ENCODE measurements around the gene HTT.

HTT gene

GRCh38 chr4:3239998-3240920, 165.8 kb downstream of the HTT start:
- DNase-seq: peak; percentile 12

DNA sequence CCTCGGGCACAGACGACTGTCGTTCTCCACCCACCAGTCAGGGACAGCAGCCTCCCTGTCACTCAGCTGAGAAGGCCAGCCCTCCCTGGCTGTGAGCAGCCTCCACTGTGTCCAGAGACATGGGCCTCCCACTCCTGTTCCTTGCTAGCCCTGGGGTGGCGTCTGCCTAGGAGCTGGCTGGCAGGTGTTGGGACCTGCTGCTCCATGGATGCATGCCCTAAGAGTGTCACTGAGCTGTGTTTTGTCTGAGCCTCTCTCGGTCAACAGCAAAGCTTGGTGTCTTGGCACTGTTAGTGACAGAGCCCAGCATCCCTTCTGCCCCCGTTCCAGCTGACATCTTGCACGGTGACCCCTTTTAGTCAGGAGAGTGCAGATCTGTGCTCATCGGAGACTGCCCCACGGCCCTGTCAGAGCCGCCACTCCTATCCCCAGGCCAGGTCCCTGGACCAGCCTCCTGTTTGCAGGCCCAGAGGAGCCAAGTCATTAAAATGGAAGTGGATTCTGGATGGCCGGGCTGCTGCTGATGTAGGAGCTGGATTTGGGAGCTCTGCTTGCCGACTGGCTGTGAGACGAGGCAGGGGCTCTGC, 166.5 kb downstream of the HTT start:
- DNase-seq: no peak

DNA sequence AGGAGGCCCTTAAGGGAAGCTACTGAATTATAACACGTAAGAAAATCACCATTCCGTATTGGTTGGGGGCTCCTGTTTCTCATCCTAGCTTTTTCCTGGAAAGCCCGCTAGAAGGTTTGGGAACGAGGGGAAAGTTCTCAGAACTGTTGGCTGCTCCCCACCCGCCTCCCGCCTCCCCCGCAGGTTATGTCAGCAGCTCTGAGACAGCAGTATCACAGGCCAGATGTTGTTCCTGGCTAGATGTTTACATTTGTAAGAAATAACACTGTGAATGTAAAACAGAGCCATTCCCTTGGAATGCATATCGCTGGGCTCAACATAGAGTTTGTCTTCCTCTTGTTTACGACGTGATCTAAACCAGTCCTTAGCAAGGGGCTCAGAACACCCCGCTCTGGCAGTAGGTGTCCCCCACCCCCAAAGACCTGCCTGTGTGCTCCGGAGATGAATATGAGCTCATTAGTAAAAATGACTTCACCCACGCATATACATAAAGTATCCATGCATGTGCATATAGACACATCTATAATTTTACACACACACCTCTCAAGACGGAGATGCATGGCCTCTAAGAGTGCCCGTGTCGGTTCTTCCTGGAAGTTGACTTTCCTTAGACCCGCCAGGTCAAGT, 167.5 kb downstream of the HTT start:
- no peak for DNase-seq

GRCh38 chr4:3243136-3243780, 168.8 kb downstream of the HTT start:
- no peak for DNase-seq

GRCh38 chr4:3244002-3244401, 169.5 kb downstream of the HTT start:
- DNase-seq: no peak

DNA sequence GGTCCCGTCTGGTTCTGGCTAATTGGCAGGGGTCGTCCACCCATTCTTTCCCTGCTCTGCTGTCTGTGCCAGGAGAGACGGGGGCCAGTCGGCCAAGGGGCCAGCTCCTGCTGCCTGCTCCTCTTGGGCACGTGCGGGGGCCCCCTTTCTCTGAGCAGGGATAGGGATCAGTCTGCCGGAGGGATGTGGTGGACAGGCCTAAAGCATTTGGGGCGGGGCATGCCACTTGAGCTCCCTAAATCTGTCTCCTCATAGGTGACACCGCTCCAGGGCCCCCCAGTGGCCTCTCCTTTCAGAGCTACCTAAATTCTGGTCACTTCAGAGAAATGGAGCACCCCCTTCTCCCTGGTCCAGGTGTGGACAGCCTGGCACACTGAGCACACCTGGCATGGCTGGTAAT, 170.3 kb downstream of the HTT start:
- DNase-seq: no peak

DNA sequence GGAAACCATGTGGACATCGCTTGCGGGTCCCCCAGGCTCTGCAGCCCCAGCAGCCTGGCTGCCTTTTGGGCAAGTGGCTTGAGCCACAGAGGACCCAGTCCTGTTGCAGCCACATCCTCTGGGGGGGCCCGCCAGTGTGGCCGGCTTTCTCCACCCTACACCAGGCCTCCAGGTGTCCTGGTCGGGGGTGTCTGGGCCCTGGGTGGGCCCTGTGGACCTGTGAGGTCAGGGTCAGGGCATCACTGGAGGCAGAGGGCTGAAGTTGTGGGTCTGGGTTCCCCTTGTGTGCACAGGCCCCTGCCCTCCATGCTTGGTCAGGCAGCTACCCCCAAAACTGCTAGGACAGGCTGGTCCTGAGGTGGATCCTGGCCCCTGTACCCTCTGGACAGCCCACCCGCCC, 171.2 kb downstream of the HTT start:
- DNase-seq: no peak

- DNase-seq: no peak
Measured at GRCh38 chr4:3246458-3247398, 172.2 kb downstream of the HTT start.

DNA sequence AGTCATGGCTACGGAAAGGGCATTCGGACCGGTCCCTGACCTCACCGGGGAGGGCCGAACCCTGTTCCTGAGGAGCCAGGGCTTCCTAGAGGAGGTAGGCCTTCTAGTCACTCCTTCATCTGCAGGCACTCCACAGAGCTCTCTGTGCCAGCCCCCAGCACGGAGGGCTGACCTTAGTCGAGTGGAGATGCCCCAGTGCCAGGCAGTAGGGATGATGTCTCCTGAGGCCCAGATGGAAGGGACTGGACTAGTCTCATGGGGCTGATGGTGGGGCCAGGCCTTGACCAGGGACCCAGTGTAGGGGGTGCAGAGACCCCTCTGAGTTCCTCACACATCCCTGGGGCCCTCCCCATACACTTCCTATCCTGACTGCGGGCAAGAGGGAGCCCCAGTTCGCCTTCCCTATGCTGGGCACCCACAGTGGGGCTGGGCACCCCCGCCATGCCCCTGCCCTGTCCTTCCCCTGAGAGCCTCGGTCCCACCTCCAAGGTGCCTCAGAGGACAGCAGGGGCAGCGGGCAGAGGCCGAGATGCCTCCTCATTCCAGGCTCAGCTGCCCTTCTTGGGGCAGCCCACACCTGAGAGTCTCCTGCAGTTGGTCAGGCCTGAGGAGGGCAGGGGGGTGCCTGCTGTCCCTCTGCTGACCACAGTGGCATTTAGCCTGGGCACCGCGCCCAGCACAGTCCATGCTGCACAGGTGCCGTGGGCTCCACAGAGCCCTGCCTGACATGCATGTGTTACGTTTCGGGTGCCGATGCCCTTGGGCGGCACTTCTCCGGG, 173.1 kb downstream of the HTT start:
- no peak for DNase-seq

DNA sequence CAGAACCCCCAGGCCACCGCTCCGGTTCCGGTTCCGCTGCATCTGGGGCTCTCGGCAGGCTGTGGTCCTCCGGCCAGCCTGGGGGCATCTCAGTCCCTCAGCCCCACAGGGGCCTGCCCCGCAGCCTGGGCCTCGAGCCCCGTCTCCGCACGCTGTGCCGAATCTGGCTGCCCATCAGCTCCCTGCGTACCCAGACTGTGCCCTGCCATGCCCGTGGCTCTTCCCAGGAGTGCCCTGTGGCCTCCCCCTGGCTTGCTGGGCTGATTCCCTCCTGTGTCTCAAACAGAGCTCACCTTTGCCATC, 173.6 kb downstream of the HTT start:
- no peak for DNase-seq

DNA sequence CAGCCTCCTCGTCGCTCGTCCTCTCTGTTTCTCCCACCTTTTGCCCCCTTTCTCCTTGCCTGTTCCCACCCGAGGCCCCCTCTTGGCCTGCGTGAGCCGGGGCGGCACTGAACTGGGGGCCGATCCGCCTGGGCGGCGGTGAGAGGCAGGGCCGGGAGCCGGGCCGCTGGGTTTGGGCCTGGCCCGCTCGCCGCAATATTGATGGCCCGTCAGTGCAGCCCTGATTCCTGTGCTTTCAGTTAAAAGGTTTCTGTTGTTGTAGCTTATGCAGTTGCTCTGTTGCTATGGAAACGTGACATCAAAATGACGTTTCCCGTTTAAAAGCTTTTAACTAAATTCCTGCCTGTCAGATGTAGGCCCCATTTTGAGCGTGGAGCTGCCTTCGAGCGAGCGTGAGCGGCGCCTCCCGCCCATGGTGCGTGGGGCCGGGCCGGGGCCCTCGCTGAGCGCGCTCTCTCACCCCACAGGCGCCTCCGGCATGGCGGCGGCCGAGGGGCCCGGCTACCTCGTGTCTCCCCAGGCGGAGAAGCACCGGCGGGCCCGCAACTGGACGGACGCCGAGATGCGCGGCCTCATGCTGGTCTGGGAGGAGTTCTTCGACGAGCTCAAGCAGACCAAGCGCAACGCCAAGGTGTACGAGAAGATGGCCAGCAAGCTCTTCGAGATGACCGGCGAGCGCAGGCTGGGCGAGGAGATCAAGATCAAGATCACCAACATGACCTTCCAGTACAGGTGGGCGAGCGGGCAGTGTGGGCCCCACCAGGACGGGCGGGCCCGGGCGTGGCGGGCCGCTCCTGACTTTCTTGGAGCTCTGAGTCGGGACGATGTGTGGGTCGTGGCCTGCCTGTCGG, 174.6 kb downstream of the HTT start, which contains the start of gene MSANTD1:
Gene MSANTD1 (plus strand): TSS at position 349 of the 851 bp plus-strand sequence. CDS start 64 bp downstream, at position 413.
- no peak for DNase-seq

DNA sequence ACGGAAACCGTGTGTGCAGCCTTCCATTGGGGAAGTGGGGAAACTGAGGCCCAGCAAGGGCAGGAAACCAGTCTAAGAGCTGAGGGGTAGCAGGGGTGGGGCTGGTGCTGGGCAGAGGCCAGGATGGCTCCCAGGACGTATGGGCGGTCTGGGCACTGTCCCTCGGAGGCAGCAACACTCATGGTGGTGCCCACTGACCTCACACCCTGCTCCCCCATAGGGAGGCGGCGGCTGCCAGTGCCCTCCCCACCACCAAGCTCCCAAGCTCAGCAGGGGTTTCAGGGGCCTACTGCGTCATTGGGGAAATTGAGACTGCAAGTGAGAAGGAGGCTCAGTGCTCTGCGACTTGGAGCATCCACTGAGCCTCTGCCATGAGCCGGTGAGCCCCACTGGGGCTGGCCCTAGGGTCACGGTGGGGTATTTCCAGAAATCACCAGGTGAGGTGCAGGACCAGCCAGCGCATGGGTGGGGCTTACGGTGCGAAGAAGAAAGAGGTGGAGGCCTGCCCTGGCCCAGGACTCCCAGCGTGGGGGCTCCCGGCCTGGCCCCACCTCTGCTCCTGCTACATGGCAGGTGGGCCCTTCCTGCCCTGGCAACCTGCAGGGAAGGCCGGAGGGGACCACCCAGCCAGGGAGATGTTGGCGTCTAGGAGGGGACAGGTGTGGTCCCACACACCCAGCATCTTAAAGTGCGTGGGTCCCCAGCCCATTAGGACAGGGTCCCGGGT, 175.4 kb downstream of the HTT start:
- DNase-seq: no peak

- DNase-seq: no peak
Measured at GRCh38 chr4:3250438-3250955, 176.0 kb downstream of the HTT start.

GRCh38 chr4:3250956-3251690, 176.6 kb downstream of the HTT start:
- DNase-seq: no peak

GRCh38 chr4:3251691-3252479, 177.4 kb downstream of the HTT start:
- DNase-seq: no peak

DNA sequence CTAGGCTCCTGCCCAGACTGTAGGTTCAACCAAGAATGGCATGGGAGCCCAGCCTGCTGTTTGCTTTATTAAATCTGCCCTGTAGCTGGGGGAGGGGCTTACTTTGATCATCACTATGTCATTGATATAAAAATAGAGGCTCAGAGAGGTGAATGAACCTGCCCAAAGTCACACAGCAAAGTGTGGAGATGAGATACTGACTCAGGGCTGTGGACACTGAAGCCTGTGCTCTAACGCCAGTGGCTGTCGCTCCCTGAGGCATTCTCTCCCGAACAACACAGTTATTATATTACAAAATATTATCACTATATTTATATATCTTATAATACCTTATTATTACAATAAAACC, 178.0 kb downstream of the HTT start:
- DNase-seq: no peak

DNA sequence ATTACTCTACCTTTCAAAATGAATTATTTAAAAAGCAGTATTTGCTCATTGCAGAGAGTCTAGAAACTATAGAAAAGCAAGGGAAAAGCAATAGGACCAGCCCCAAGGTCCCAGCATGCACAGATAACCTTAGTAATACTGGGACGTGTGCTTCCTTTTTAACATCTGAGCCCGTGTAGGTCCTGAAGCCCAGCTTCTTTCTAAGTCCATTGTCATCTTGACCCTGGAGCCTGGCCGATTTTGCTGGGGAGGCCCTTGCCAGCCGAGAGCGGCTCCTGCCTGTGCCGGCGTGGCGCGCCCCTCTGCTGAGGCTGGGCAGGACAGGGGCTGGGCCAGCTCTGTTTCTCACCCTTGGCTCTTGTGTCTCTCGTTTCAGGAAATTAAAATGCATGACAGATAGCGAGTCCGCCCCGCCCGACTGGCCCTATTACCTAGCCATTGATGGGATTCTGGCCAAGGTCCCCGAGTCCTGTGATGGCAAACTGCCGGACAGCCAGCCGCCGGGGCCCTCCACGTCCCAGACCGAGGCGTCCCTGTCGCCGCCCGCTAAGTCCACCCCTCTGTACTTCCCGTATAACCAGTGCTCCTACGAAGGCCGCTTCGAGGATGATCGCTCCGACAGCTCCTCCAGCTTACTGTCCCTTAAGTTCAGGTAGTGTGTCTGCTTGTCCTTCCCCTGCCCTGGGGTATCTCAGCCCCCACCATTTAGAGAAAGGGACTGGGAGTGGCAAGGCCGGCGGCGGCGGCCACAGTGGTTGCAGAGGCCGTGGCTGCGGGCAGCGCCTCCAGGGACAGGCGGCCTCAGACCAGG, 178.6 kb downstream of the HTT start:
- no peak for DNase-seq
